GM19025 (cell line): ENCODE results near the gene RAMP1.

Experiments
- ATAC-seq: cut with Tn5 transposase; IDR thresholded peaks from one replicate; pipeline ENCODE4 v1.9.1; 2021; ENCODE audit warnings: mild to moderate bottlenecking, low read depth, moderate library complexity; ENCODE audit not compliant: unreplicated experiment

Gene RAMP1

DNA sequence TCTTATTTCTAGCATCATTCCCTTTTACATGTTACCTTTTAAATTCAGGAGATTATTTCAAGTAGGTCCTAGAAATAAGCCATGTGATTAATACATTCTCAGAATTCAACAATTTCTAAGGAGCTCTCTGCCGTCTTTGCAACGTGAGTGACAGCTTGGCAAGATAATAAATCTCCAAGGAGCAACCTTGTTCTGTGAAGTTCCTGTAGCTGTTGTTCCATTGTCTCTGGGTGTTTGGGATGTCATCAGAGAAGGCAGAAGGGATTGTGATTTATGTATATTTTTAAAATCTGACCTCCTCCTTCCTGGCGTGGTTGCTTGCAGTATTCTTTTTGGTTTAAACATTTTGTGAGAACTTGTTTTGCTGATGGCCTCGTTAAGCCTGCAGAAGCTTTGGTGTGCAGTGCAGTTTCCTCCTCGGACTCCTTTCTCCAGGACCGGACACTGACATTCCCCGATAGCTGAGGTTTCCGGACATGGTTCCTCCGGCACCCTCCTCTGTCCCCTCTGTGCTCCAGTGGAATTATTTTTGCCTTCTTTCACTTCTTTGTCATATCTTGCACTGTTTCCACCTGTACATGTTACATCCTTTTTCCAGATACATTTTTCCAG lies 33.7 kb downstream of the RAMP1 start:
- ATAC-seq: no peak

DNA sequence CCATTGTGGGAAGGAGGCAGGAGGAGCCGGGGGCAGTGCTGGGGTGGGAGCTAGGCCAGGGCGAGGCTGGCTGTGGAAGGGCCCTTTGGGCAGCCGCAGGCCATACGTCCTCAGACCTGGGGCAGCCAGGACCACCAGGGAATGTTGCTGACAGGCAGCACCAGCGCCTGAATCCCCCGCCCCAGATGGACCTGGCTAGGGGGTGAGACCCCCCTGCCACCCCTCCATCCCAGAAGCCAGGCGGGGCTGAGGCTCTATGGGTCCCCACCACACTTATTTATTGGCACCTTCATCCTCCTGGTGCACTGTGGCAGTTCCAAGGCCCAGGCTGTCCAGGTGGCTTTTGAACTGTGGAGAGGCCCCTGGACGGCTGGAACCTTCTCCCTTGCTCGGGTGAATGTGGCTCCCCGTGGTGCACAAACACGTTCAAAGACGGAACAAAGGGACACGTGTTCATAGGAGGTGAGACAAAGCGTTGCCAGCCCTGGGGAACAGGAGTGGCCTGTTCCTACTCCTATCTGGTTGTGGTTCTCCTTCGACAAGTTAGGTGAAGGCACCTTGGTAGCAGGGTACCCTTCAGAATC lies 35.1 kb downstream of the RAMP1 start:
- no peak for ATAC-seq

DNA sequence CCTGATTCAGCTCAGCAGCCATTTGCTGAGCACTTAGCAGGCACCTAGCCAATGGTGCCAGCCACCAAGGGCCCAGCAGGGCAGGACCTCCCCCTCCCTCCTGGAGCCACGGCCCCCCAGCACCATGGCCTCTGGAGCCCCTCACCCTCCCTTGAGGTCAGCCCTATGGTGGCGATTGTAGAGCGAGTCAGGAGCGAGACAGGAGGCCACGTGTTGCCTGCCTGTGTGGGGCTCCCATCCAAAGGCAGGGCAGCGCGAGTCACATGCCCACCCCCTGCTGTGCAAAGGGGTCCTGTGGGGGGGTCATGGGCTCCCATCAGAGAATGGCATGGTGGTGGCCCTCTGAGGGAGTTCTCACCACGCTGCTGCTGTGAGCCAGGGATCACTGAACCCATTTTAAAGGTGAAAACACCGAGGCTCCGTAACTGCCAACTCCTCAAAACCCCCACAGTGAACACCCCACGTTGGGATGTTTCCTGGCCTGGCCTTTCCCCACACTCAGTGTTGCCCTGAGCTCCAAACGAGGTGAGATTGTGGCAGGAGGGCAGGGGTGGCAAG lies 35.6 kb downstream of the RAMP1 start:
- no peak for ATAC-seq

DNA sequence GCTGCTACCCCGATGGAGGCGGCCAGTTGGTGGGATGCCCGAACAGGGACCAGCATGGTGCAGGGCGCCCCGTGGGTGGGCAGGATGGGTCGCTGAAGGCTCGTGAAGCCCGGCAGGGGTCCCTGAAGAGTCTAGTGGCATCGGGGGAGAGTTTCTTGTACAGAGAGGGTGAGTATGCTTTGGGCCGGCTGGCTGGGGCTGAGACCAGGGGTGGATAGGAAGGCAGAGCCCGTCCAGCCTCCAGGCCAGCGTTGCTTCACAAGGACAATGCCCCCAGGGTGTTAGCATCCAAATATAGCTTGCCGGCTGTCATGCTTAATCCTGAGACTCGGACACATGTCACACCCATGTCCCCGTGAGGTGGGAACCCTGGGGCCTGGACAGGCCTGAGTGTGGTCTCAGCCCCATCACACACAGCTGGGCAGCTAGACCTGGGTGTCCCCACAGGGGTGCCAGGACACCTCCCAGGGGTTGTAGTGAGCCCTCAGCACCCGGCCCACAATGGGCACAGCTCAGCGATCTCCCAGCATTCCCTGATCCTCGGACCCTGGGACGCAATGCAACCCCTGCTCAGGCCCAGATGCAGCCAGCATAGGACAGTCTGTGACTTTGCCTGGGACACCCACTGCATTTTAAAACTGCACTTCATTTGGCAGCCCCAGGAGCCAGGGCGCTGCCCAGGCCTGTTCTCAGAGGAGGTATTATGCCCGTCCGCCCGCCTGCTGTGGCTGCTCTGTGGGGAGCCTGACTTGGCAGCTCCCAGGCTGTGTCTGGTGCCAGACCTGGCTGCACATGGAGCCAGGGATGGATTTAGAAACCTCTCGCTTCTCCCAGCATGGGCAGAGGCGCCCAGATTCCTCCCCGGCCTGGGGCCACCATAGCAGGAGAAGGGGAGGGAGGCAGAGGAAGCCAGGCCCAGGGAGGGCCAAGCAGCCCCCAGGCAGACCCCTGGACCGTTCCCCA lies 36.4 kb downstream of the RAMP1 start:
- ATAC-seq: no peak

DNA sequence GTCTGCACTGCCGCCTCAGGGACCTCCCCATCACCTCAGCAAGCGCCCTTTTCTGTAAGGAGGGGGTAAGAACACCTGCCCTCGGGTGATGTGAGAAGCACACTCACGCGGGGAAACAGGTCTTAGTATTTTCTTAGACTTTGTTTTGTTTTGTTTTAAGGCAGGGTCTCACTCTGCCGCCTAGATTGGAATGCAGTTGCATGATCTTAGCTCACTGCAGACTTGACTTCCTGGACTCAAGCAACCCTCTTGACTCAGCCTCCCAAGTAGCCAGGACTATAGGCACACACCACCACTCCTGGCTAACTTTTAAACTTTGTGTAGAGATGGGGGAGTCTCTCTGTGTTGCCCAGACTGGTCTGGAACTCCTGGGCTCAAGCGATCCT lies 37.1 kb downstream of the RAMP1 start:
- ATAC-seq: no peak

DNA sequence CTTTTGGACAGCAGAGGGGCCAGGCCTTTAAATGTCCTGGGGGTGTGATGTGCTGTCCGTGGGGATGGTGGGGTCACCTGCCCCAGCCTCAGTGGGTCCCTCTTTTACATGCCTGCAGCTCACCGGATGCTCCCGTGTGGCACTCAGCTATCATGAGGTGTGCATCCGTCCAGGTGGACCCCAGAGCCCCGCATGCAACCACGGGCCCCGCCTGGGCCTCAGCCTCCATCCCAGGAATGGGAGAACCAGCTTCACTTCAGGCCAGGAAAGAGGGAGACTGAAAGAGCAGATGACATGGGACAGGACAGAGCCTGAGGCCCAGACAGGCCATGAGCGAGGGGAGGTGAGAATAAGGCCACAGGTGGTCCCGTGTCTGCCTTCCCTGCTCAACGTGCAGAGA lies 37.5 kb downstream of the RAMP1 start:
- no peak for ATAC-seq

DNA sequence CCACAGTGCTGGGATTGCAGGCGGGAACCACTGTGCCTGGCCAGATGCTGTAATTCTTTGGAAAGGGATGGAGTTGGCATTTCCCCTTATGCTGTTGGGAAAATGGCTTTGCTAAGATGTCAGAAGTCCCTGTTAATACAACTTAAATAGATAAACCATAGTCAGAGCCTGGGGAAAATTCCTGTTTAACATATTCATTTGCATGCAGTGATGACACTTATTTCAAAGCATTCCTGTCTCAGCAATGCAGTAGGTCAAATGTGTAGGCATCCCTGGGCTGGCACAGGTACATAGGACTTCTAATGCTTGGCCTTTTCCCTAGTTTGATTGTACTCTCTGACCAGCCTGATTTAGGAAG lies 38.6 kb downstream of the RAMP1 start:
- peak; percentile 4 for ATAC-seq

DNA sequence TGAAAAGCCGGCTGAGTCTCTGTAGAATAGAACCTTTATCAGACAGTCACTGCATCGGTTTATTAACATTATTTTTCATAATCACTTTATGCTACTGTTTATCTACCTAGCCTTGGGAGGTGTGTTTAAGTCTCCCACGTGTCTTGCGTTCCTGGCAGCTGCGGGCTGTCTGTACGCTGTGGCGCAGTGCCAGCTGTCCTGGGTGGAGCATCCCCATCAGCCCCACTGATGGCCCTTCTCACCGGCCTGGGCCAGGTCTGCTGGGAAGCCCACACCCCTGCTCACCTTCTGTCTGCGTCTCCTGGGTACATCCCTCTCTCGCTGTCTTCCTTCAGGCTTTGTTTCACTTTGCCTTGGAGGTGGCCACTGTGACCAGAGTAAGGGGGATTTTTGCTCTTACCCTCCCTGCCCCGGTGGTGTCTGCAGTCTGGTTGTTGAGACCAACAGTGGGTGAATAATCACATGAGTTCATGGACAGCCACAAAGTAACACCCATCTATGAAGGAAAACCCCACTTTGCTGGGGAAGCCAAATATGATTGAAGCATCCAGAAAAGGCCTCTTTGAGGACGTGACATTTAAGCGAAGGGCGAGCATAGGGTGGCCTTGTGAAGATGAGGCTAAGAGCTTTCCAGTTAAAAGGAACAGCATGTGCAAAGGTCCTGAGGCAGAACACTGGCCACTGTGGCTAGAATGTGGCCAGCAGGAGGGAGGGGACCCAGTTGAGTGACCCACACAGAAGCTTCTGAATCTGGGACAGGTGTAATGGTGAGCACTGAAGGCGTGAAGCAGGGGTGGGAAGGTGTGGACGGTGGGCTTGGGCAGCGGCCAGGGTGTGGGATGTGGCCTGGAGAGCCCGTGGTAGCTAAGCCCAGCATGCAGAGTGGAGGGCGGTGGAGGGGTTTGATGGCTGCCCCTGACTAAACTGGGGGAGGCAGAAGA lies 41.7 kb downstream of the RAMP1 start:
- ATAC-seq: no peak

DNA sequence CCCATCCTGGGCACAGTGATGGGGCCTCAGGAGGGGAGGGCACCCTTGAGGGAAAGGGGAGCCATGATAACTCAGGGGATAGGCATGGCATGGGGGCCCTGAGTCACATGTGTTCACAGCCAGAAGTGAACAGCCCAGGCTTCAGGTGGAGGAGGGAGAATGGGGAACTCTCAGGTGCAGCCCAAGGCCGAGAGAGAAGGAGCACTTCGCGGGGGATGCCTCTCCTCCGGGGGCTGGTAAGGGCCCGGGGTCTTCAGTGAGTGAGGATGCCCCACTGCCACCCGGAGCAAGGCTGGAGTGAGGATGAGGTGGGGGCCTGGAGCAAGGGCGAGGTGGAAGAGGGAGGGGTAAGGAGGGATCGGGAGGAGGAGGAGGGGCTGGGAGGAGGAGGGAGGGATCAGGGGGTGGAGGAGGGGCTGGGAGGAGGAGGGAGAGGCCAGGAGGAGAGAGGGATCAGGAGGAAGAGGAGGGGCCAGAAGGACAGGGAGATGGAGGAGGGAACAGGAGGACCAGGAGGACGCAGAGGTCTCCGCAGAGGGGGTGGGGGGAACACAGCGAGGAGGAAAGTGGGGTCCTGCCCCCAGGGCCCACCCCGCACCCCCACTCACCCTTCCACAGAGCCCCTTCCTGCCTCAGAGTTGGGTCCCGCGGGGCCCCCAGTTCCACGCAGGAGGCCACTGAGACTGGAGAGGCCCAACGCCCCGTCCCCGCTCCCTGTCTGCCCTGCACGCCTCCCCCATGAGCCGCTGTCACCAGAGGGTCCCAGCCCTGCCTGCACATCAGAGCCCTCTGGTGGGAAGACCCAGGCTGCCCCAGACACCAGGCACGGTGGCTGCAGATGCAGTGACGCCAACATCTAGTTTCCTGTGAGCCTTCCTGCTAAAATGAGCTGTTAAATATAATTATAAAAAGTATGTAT lies 42.8 kb downstream of the RAMP1 start:
- no peak for ATAC-seq

DNA sequence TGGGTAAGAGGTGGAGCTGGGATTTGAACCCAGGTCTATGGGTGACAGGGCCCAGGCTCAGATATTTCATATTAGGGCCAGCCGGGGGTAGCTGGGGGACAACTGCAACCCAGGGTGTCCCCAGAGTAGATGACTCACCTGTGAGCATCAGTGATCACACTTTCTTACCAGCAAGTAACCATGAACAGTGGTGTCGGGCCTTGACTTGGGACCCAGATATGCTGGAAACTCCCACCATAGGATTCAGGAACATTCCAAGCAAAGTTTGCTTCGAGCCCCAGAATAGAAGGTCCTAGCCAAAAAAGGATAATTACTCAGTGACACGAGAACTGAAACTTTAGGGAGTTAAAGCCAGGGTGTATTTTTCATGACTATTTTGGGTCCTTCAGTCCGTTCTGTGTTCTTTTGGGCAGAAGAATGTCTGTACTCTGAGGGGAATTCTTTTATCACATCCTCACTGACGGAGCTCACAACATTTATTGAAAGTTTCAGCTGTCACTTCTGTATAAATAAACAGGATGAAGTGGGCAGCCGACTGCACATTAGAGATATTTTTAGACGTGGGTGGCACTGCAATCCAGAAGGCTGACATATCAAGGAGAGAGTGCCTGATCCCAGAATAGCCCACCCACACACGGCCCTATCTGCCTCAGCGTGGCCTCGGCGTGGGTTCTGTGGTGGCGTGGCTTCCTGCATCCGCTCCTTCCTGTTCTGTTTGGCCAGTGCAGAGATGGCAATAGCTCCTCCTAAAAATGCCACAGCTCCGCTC lies 45.6 kb downstream of the RAMP1 start:
- ATAC-seq: no peak

DNA sequence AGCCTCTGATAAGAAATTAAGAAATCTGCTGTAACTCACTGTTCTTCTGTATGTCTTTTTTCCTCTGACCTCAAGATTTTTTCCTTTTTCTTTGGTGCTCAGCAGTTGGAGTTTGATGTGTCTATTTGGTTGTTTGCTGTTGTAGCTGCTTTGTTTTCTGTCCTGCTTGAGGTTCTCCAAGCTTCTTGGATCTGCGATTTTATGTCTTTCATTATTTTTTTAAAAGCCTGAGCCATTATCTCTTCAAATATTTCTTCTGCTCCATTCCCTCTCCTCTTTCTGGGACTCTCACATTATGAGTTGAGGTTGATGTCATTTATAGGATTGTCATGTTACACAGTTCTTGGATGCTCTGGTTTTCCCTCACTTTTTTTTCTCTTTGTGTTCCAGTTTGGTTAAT lies 47.7 kb downstream of the RAMP1 start:
- no peak for ATAC-seq

DNA sequence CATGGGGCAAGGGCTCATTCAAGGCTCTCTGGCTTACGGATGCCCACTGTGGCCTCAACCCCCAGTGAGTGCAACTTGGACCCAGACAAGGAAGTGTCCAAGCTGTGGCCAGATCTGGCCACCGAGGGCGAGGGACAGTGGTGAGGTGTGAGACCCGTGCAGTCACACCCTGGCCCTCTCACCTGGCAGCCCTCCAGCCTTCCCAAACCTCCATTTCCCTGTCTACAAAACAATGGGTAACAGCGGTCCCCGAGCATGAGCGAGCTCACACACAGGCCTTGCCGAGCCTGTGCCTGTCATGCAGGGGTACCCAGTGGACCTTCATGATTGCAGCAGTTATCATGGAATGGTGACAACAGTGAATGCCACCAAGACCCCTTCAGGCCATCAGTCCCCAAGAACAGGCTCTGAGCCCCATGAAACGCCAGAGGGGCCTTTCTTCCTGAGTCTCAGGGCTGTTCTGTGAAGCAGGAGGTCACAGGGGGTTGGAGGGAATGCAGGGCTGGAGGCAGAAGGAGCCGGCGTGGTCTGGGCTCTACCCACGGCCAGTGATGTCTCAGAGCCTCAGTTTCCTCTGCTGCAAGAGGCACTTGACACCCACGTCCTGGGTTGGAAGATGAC lies 49.8 kb downstream of the RAMP1 start:
- no peak for ATAC-seq

DNA sequence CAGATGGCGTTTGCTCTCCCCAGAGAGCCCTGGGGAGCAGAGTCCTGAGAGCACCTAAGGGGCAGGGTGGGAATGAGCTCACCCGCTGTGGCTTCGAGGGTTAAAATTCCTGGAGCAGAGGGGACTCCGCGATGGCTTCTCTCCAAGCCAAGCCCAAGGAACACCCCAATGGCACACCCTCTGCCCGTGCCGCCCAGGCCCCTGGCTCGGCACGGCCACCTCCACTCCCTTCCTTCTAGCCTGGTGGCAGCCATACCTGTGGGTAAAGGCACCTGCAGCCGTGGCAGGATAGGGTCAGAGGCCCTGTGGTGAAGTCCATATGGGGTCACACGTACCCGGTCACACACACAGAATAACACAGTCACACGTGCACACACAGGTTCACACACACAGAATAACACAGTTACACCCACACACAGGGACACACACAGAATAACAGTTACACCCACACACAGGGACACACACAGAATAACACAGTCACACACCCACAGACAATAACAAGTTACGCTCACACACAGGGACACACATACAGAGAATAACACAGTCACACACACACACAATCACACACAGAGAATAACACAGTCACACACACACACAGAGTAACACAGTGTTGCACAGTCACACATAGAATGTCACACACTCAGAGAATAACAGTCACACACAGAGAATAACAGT lies 50.5 kb downstream of the RAMP1 start:
- ATAC-seq: no peak

DNA sequence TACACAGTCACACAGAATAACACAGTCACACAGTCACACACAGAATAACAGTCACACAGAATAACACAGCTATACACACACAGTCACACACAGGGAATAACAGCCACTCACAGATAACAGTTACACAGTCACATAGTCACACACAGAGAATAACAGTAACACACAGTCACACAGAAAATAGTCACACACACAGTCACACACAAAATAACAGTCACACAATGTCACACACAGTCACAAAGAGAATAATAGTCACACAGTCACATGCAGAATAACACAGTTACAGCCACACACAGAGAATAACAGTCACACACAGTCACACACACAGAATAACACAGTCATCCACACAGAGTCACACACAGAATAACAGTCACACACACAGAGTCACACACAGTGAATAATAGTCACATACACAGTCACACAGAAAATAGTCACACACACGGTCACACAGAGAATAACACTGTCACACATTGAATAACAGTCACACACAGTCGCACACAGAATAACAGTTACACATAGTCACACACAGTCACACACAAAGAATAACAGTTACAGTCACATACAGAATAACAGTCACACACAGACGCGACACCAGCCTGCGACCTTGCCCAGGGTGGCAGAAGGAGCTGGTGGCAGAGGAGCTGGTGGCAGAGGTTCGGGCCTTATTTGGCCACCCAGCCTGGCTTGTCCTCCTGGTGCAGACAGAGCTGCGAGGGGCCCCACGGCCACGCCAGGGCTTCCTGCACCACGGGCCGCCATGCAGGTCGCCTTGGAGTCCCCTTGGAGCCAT lies 51.3 kb downstream of the RAMP1 start:
- ATAC-seq: no peak

DNA sequence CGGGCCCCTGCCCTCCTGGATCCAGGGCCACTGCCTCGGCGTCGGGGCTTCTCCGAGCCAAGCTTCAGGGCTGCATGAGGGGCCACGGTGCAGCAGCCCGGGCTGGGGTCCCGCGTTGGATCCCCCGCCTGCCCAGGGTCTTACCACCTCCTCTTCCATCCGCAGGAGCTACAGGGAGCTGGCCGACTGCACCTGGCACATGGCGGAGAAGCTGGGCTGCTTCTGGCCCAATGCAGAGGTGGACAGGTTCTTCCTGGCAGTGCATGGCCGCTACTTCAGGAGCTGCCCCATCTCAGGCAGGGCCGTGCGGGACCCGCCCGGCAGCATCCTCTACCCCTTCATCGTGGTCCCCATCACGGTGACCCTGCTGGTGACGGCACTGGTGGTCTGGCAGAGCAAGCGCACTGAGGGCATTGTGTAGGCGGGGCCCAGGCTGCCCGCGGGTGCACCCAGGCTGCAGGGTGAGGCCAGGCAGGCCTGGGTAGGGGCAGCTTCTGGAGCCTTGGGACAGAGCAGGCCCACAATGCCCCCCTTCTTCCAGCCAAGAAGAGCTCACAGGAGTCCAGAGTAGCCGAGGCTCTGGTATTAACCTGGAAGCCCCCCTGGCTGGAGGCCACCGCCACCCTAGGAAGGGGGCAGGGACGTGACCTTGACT lies 52.1 kb downstream of the RAMP1 start:
- no peak for ATAC-seq
